Measurements from ENCODE around the gene C1orf174. TPM values are rescaled to one million over a fixed set of nuclear protein-coding genes. Genes with fewer than 3 reads are reported as not detected.

C1orf174 gene
- total and polyA plus RNA-seq, 2 of the 4 experiments (the other 2 are of a cell fraction), result 26.7 to 45.7 TPM

DNA sequence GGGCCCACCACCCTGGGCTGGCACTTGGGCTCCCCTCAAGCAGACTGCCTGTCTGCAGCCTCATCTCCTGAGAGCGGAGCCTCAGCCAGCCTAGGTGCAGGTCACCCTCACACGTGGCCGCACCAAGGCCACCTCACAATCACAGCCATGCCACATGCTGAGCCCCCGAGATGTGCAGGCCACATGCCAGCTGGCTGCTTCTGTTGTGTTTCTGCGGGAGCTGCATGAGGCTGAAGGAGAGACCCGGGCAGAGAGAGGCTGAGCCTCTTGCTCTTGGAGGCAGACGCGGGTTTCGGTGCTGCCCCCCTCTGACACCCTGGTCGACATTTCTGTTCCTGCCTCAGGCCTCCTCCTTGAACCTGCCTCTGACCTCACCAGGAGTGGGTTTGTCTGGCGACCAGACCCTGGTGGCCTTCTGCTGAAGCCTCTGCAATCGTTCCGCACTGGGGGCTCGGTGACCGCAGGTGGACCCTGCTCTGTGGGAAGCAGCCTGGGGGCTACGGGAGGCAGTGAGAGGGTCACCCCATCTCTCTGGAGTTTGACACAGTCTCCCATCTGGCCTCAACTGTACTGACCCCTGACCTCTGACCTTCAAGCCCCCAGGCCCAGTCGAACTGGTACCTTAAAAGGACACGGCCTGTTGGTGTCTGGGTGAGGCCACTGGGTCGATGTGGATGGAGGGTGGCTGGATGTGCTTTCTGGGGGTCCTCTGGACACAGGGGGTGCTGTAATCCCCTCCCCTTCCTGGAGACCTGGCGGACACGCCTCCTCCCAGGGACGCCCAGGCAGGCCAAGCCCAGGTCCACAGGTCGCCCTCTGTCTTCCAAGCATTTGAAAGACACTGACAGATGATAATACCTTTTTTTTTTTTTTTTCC lies 13.0 kb upstream of the C1orf174 start:
- Histone ChIP-seq H3K9me3 (ENCODE audit: control insufficient read depth, insufficient read depth, low read length) (no peaks in the 10 kb centered on the region), H4K20me1 (ENCODE audit: insufficient read depth, low read length) (no peaks in the 10 kb centered on the region), H3K4ac (ENCODE audit: low read depth, low read length) (no peak overlapping the region), H3K36me3 (ENCODE audit: control insufficient read depth, insufficient read depth, low read length) (no peaks in the 10 kb centered on the region), H3K79me1 (ENCODE audit: low read depth in 1 of 2, low read length in 2 of 2) (no peaks in the 10 kb centered on the region), H3K4me2 (ENCODE audit: low read depth, low read length) (no peak overlapping the region), H2BK120ac (ENCODE audit: low read depth, low read length) (no peak overlapping the region), H3K14ac (replicated peaks; ENCODE audit: low read depth, low read length) (no peak overlapping the region), H3K9ac (ENCODE audit: low read depth, low read length) (no peak overlapping the region), H2BK15ac (ENCODE audit: low read depth, low read length) (no peak overlapping the region), H2AFZ (replicated peaks; ENCODE audit: low read length, poor library complexity) (no peak overlapping the region), H4K91ac (ENCODE audit: insufficient read depth, low read depth, low read length) (no peak overlapping the region), H3K56ac (ENCODE audit: extremely low read depth, insufficient read depth, low read length) (no peak overlapping the region), H4K5ac (ENCODE audit: low read depth, low read length) (no peak overlapping the region), H3K9me1 (ENCODE audit: insufficient read depth, low read length) (no peaks in the 10 kb centered on the region), H2BK5ac (ENCODE audit: low read depth, low read length, poor library complexity, severe bottlenecking) (no peak overlapping the region), H3K4me3 (ENCODE audit: insufficient read depth, low read depth, low read length) (no peak overlapping the region), H2AK5ac (ENCODE audit: low read depth, low read length) (no peak overlapping the region), H3K27ac (ENCODE audit: insufficient read depth, low read length) (no peak overlapping the region), H2AK9ac (replicated peaks; ENCODE audit: low read depth, low read length, poor library complexity) (no peak overlapping the region), H3K4me1 (ENCODE audit: control insufficient read depth, insufficient read depth, low read length) (no peaks in the 10 kb centered on the region), H3K18ac (ENCODE audit: low read depth, low read length) (no peak overlapping the region), H3K23ac (ENCODE audit: low read depth, low read length) (no peak overlapping the region), H3K27me3 (ENCODE audit: control insufficient read depth, insufficient read depth, low read length) (peaks cover 7% of the 10 kb centered on the region; the same call in 1 of the 2 replicates), H2BK20ac (ENCODE audit: low read depth, low read length) (no peak overlapping the region), H4K8ac (ENCODE audit: low read depth in 2 of 2, low read length in 2 of 2) (no peak overlapping the region)
- in situ Hi-C loops (cut with MboI; ENCODE audit: low sequenced_read_pairs), result loop anchor here (25.0 kb wide), 1 partner anchor 1999 kb away; no protein-coding TSS in a partner anchor
- no peak for ATAC-seq (ENCODE audit: low read depth)
- POLR2A ChIA-PET (ENCODE audit: unreplicated experiment), result no interaction called here
- no peak for DNase-seq
- intact Hi-C loops (cut with micrococcal nuclease), result no loop called here
- WGBS, 2 experiments (ENCODE audit: extremely low coverage in 2 of 2, insufficient read length in 1 of 2), result 80% methylated on average over 1 of the region's 23 CpGs; no CpG with 5 or more reads in 1 of the 2 experiments
- no peak for TF ChIP-seq MAZ (IDR thresholded peaks at IDR 0.05; ENCODE audit: borderline replicate concordance, low read depth, low read length)
- TF ChIP-seq MAFK (IDR thresholded peaks at IDR 0.05; ENCODE audit: low read depth, low read length), result no peak
- no peak for TF ChIP-seq CEBPB (IDR thresholded peaks at IDR 0.05; ENCODE audit: low read depth, low read length)
- TF ChIP-seq, protein P1, sequence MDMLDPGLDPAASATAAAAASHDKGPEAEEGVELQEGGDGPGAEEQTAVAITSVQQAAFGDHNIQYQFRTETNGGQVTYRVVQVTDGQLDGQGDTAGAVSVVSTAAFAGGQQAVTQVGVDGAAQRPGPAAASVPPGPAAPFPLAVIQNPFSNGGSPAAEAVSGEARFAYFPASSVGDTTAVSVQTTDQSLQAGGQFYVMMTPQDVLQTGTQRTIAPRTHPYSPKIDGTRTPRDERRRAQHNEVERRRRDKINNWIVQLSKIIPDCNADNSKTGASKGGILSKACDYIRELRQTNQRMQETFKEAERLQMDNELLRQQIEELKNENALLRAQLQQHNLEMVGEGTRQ (IDR thresholded peaks at IDR 0.05; ENCODE audit: low read depth, low read length), result no peak
- no peak for TF ChIP-seq CHD1 (IDR thresholded peaks at IDR 0.05; ENCODE audit: low read depth, low read length)
- no peak for TF ChIP-seq BHLHE40 (IDR thresholded peaks at IDR 0.05; ENCODE audit: low read depth, low read length)
- TF ChIP-seq, protein P2, sequence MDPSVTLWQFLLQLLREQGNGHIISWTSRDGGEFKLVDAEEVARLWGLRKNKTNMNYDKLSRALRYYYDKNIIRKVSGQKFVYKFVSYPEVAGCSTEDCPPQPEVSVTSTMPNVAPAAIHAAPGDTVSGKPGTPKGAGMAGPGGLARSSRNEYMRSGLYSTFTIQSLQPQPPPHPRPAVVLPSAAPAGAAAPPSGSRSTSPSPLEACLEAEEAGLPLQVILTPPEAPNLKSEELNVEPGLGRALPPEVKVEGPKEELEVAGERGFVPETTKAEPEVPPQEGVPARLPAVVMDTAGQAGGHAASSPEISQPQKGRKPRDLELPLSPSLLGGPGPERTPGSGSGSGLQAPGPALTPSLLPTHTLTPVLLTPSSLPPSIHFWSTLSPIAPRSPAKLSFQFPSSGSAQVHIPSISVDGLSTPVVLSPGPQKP (IDR thresholded peaks at IDR 0.05; ENCODE audit: borderline replicate concordance, low read depth, low read length), result no peak
- TF ChIP-seq, protein P3, sequence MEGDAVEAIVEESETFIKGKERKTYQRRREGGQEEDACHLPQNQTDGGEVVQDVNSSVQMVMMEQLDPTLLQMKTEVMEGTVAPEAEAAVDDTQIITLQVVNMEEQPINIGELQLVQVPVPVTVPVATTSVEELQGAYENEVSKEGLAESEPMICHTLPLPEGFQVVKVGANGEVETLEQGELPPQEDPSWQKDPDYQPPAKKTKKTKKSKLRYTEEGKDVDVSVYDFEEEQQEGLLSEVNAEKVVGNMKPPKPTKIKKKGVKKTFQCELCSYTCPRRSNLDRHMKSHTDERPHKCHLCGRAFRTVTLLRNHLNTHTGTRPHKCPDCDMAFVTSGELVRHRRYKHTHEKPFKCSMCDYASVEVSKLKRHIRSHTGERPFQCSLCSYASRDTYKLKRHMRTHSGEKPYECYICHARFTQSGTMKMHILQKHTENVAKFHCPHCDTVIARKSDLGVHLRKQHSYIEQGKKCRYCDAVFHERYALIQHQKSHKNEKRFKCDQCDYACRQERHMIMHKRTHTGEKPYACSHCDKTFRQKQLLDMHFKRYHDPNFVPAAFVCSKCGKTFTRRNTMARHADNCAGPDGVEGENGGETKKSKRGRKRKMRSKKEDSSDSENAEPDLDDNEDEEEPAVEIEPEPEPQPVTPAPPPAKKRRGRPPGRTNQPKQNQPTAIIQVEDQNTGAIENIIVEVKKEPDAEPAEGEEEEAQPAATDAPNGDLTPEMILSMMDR (conservative IDR thresholded peaks at IDR 0.05; ENCODE audit: low read depth, low read length), result no peak
- TF ChIP-seq RFX5 (IDR thresholded peaks at IDR 0.05; ENCODE audit: low read depth, low read length), result no peak
- no peak for TF ChIP-seq RCOR1 (IDR thresholded peaks at IDR 0.05; ENCODE audit: insufficient replicate concordance, low read length)
- CTCF ChIA-PET, result interaction anchor here (0.7 kb wide), 1 partner anchor 25 kb away, joined by 3 read pairs; no protein-coding TSS in a partner anchor
- no TSS peak for BruUV-seq (replicated peaks)
- dilution Hi-C loops (cut with HindIII; ENCODE audit: low sequenced_read_pairs, unreplicated experiment), result no loop called here

Measured in IMR-90 (cell line).